Bronchial epithelial cell (primary cell): Measurements from ENCODE around the gene LRP1B. TPM values are rescaled to one million over a fixed set of nuclear protein-coding genes. Genes with fewer than 3 reads are reported as not detected.

ENCODE experiments used
- DNase-seq: peaks from one replicate; pipeline ENCODE4 v3.0.0-alpha.2; 2010; ENCODE audit warnings: low read depth
- FAIRE-seq: peaks from 2 replicates; lab custom pipeline; 2011; peaks lifted over from hg19 to GRCh38; lab: Jason Lieb, UNC
- H3K27me3 ChIP-seq: 2 replicates; pipeline ENCODE4 v1.5.1; 2011; ENCODE audit warnings: low read length; ENCODE audit not compliant: control insufficient read depth, insufficient read depth
- H3K36me3 ChIP-seq: 2 replicates; pipeline ENCODE4 v1.5.1; 2011; ENCODE audit warnings: low read length; ENCODE audit not compliant: control insufficient read depth, insufficient read depth
- H3K4me3 ChIP-seq: 2 replicates; pipeline ENCODE4 v1.5.1; 2011; ENCODE audit warnings: mild to moderate bottlenecking, low read depth, low read length, control low read depth
- CTCF ChIP-seq: IDR thresholded peaks from 2 replicates; pipeline ENCODE4 v1.5.1; 2011; ENCODE audit warnings: mild to moderate bottlenecking, moderate library complexity, low read length, control low read depth, inconsistent platforms; ENCODE audit not compliant: insufficient read depth, severe bottlenecking
- total RNA-seq: library from RNA; depleted of rRNA; stranded (reverse); fragments of >200 nt; gene quantifications from 2 replicates; pipeline ENCODE4 v1.2.1, GENCODE V29; 2014

LRP1B gene
- total RNA-seq: under 0.01 TPM in 1 of 2 replicates, not detected in the other

GRCh38 chr2:142131010-142131669, at the start of gene LRP1B:
TSS of gene LRP1B (minus strand) at chr2:142131016. CDS start at chr2:142130729, 287 bp downstream.
- TF ChIP-seq CTCF: no peak
- DNase-seq (peak; percentile 30), FAIRE-seq (no peak)
- no peaks in the 10 kb centered on the region for H3K36me3 ChIP-seq
- H3K4me3 ChIP-seq: peak within 1 kb of the TSS; percentile 38
- peaks cover 14% of the 10 kb centered on the region for H3K27me3 ChIP-seq

DNA sequence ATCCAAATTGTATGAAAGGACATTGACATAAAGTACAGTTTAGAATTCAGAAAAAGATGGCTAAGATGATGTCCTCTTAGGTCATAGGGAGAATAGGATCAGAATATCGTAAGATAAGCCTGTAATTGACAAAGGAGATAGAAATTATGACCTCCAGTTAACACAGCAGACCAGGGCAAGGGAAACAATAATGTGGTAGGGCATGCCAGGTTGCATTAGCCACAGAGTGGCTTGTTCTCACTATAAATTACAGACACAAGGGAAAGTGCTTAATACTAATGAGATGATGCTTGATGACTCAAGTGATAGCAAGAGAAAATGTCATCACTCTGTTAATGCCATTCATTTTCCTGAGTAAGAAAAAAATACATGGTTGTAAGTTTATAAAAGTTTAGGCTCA, 48.9 kb upstream of the LRP1B start:
- DNase-seq: peak; percentile 51
- H3K36me3 ChIP-seq: no peaks in the 10 kb centered on the region

GRCh38 chr2:142178604-142179003, 47.8 kb upstream of the LRP1B start:
- DNase-seq (peak; percentile 20), FAIRE-seq (no peak)
- H3K27me3 ChIP-seq: no peaks in the 10 kb centered on the region
- H3K36me3 ChIP-seq: no peaks in the 10 kb centered on the region
- TF ChIP-seq CTCF: no peak
- H3K4me3 ChIP-seq: no peak overlapping the region

More for the DNA sequence above, 48.9 kb upstream of the LRP1B start:
- Histone ChIP-seq H3K4me3 (no peak overlapping the region), H3K27me3 (no peaks in the 10 kb centered on the region)
- no peak for TF ChIP-seq CTCF
- no peak for FAIRE-seq

GRCh38 chr2:142176941-142177340, 46.1 kb upstream of the LRP1B start:
- Histone ChIP-seq H3K36me3 (no peaks in the 10 kb centered on the region), H3K4me3 (no peak overlapping the region), H3K27me3 (no peaks in the 10 kb centered on the region)
- no peak for FAIRE-seq
- DNase-seq: no peak
- no peak for TF ChIP-seq CTCF

GRCh38 chr2:142175813-142176338, 45.1 kb upstream of the LRP1B start:
- FAIRE-seq (no peak), DNase-seq (no peak)
- no peak overlapping the region for H3K4me3 ChIP-seq
- H3K36me3 ChIP-seq: no peaks in the 10 kb centered on the region
- no peaks in the 10 kb centered on the region for H3K27me3 ChIP-seq
- TF ChIP-seq CTCF: no peak
